DMS79 treated with DMSO at 0.1 percent for 48 hours (cell line): Measurements from ENCODE around the gene NOL4L.
"Not testable (repeated sequence)": the region's sequence is repeated elsewhere in the genome, so short reads cannot be mapped to it uniquely, and the experiment has no call there.

Experiments
- DNase-seq: peaks from one replicate; lab custom pipeline; 2025; lab: John Stamatoyannopoulos, UW

The NOL4L gene

GRCh38 chr20:32470025-32470861, 114.9 kb downstream of the NOL4L start:
- no peak for DNase-seq

GRCh38 chr20:32468860-32469259, 116.3 kb downstream of the NOL4L start:
- no peak for DNase-seq

GRCh38 chr20:32468313-32468640, 116.9 kb downstream of the NOL4L start:
- no peak for DNase-seq

GRCh38 chr20:32467506-32468312, 117.4 kb downstream of the NOL4L start:
- no peak for DNase-seq

- no peak for DNase-seq
Measured at GRCh38 chr20:32466739-32467505, 118.2 kb downstream of the NOL4L start.

GRCh38 chr20:32465901-32466675, 119.0 kb downstream of the NOL4L start:
- not testable (repeated sequence) for DNase-seq

DNA sequence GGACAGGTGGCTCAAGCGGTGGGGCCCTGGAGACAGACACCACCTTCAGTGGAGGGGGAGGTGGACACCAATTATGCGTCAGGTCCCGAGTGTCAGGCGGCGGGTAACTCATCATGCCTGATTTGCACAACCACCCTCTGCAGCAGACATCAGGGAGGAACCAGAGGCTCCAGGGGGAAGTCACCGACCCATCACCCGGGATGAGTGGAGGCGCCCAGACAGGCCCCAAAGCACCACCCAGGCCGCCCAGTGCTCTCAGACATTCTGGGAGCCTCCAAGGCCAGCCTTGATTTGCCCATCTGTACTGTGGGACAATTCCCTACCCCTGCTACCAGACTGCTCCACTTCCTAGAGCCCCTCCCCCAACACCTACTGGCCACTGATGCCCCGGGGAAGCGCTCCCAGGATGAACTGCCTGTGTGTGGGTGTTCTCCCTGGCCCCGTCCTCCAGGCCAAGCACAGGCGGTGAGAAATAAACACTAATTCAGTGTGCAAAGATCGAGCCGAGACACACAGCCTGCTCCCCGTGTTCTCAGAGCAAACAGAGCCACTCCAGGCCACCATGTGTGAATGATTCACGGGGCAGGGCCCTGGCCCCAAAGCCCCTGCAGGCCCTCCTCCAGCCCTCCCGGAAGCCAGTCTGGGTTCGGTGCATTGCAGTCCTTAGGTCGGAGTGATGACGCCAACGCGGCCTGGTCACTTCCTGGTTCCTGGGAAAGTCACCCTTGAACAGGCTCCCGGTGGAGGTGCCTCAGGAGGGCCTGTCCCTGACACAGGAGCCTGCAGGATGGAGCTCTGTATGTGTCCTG, 119.8 kb downstream of the NOL4L start:
- DNase-seq: no peak

DNA sequence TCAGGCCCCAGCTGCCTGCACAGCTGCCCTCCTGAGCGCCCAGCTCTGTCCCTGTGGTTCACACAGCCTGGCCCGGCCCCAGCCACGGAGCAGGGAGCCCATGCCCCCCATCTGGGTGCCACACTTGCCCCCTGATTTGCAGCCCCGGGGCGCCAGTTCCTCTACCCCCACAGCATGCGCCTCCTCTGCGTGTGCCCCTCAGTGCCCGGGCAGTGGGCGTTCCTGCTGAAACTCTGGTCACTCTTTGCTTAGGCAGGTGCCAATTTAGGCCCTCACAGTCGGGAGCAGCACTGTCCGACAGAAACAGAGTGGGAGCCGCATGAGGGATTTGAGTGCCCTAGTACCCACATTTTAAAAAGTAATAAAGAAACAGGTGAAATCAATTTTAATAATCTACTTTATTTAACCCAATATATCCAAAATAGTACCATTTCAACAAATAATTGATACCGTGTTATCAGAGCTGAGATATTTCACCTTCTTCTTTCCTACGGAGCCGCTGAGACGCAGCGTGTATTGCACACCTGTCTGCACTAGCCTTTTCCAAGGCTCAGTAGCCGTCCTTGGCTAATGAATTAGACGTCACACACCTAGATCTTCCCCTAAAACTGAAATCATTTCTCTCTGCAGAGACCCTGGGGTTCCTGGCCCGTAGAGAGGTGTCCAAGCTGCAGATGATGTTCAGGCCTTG, 120.6 kb downstream of the NOL4L start:
- DNase-seq: no peak

GRCh38 chr20:32463642-32464400, 121.3 kb downstream of the NOL4L start:
- DNase-seq: no peak

GRCh38 chr20:32462900-32463641, 122.1 kb downstream of the NOL4L start:
- no peak for DNase-seq

- no peak for DNase-seq
Measured at GRCh38 chr20:32461836-32462600, 123.1 kb downstream of the NOL4L start.

- DNase-seq: no peak
Measured at GRCh38 chr20:32460683-32461320, 124.3 kb downstream of the NOL4L start.

DNA sequence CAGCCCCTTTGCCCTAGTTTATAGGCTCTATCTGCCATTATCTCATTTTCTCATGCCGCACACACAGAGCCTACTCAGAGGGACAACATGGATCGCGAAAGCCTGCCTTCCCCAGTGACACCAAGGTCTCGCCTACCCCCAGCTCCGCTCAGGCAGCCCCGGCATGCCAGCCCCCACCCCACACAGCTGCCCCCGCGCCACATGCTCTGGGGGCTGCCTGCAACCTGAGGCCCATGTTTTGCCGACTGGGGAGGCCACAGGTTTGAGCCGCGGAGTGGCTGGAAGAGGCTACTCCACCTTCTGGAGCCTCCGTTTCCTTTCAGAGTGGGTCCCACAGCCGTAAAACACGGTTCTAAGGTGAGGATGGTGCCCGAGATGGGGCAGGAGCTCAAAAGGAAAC, 124.9 kb downstream of the NOL4L start:
- DNase-seq: no peak

DNA sequence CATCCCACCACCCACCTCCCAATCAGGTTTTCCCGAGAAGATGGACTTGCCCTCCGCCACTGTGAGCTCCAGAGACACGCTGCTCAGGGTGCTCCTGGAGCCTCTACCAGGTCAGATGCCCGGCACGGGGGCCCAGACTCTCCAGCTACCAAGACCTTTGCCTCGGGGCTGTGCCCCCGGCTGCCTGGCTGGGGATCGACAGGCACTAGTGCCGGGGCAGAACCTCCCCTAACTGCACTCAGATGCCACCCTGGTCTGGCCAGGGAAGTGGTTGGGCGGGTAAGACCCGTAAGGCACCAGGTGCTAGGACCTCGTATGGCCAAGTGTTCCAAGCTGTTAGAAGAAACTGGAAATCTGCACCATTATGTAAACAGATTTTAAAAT, 126.3 kb downstream of the NOL4L start:
- DNase-seq: no peak

DNA sequence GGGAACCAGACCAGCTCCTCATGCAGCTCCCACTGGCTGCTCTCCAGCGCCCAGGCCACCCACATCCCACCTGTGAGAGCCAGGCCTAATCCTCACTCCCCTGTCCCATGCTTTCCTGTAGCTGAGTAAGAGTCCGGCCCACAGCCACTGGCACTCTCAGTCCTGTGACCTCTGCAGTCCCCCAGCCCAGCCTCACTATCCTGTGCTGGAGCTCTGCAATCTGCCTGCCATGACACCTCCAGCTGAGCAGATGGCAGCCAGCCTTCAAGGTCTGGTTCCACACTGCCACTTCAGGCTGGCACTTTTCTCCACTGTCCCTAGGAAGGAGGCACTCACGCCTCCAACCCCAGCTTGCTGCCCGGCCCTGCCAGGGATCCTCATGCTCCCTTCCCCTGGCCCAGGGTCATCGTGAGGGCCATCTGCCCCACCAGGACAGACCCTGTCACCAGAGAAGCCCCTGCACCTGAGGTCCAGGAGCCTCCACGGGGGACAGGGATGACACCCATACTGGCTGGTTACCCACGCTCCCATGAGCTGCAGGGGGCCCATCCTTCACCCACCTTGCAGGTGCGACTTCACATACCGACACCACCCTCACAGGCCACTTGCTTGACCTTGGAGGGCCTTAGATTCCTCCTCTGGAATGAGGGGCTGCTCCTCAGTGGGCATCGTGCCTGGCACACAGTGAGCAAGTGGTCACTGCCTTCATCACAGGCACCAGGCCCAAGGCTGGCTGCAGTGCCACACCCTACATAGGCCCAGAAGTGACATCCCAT, 126.9 kb downstream of the NOL4L start:
- DNase-seq: no peak

GRCh38 chr20:32457479-32457986, 127.6 kb downstream of the NOL4L start:
- DNase-seq: no peak
